ENCODE results near the gene TPPP. TPM values are rescaled to one million over a fixed set of nuclear protein-coding genes. Genes with fewer than 3 reads are reported as not detected.
"Not testable (repeated sequence)": the region's sequence is repeated elsewhere in the genome, so short reads cannot be mapped to it uniquely, and the experiment has no call there.

TPPP gene
- total and polyA plus RNA-seq, 2 donors (not counting 1 experiment from before 2014, with no cell fraction given), result 0.06 TPM; not detected in 1

DNA sequence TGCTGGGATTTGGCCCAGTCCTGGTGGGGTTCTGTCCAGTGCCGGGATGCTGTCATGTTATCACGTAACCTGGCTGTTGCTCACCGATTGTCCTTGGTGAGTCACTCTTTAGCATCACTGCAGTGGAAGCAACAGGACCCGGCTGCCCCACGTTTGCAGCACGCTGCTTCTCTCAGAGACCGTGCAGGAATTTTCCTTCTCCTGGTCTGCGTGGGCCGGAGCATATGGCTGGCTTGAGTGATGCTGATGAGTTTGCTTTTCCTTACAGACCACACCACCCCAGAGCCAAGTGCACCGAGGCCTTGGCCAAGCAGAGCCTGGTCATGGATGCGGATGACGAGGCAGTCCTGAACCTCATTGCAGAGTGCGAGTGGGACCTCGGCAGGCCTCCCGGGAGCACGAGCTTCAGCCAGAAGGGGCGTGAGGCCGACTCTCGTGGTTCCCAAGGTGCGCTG, 59.6 kb downstream of the TPPP start:
- no peak for ATAC-seq (ENCODE audit: low read depth)
- Histone ChIP-seq H3K9ac (ENCODE audit: low read length) (no peak overlapping the region), H3K36me3 (replicated peaks in 1 of 2; ENCODE audit: control extremely low read depth in 1 of 2, control insufficient read depth in 1 of 2, extremely low read depth in 1 of 2, insufficient read depth in 2 of 2, low read length in 1 of 2) (peaks cover 0 to 20% of the 10 kb centered on the region in 2 experiments), H3K79me2 (ENCODE audit: control insufficient read depth, insufficient read depth, low read length) (no peaks in the 10 kb centered on the region), H4K20me1 (ENCODE audit: control insufficient read depth, insufficient read depth, low read length, poor library complexity, severe bottlenecking) (no peaks in the 10 kb centered on the region), H3K27ac (ENCODE audit: low read length in 2 of 2) (no peak overlapping the region), H3K27me3 (replicated peaks in 1 of 4; ENCODE audit: control extremely low read depth in 1 of 4, control insufficient read depth in 3 of 4, insufficient read depth in 4 of 4, low read length in 3 of 4) (no peaks in the 10 kb centered on the region), H3K9me3 (ENCODE audit: control extremely low read depth in 1 of 3, control insufficient read depth in 2 of 3, insufficient read depth in 1 of 3, low read length in 2 of 3) (peaks cover 0 to 11% (median 0%) of the 10 kb centered on the region in 3 donors), H3K4me1 (ENCODE audit: control insufficient read depth in 2 of 2, insufficient read depth in 2 of 2, low read length in 2 of 2) (no peaks in the 10 kb centered on the region), H3K4me3 (ENCODE audit: control extremely low read depth in 1 of 5, extremely low read depth in 1 of 5, insufficient read depth in 1 of 5, low read depth in 2 of 5, low read length in 4 of 5) (no peak overlapping the region), H2AFZ (ENCODE audit: insufficient read depth, low read depth, low read length, poor library complexity, severe bottlenecking) (no peak overlapping the region), H3K4me2 (replicated peaks; ENCODE audit: low read depth, low read length, poor library complexity, severe bottlenecking) (no peak overlapping the region)
- no peak for TF ChIP-seq EZH2 (IDR thresholded peaks at IDR 0.05; ENCODE audit: borderline replicate concordance, insufficient read depth, low read depth, low read length, poor library complexity, severe bottlenecking)
- TF ChIP-seq, protein P1, sequence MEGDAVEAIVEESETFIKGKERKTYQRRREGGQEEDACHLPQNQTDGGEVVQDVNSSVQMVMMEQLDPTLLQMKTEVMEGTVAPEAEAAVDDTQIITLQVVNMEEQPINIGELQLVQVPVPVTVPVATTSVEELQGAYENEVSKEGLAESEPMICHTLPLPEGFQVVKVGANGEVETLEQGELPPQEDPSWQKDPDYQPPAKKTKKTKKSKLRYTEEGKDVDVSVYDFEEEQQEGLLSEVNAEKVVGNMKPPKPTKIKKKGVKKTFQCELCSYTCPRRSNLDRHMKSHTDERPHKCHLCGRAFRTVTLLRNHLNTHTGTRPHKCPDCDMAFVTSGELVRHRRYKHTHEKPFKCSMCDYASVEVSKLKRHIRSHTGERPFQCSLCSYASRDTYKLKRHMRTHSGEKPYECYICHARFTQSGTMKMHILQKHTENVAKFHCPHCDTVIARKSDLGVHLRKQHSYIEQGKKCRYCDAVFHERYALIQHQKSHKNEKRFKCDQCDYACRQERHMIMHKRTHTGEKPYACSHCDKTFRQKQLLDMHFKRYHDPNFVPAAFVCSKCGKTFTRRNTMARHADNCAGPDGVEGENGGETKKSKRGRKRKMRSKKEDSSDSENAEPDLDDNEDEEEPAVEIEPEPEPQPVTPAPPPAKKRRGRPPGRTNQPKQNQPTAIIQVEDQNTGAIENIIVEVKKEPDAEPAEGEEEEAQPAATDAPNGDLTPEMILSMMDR (IDR thresholded peaks at IDR 0.05), result no peak
- Mint-ChIP-seq H3K4me1 (no peaks in the 10 kb centered on the region), H3K4me3 (no peak overlapping the region), H3K9me3 (ENCODE audit: insufficient read depth) (no peaks in the 10 kb centered on the region), H3K27ac (no peak overlapping the region), H3K27me3 (no peaks in the 10 kb centered on the region)
- POLR2A ChIA-PET, result no interaction called here
- no peak for DNase-seq
- CTCF ChIA-PET, result no interaction called here
- intact Hi-C loops (cut with micrococcal nuclease), result no loop called here
- 97% methylated on average over 15 of the region's 20 CpGs for WGBS (ENCODE audit: insufficient coverage)

DNA sequence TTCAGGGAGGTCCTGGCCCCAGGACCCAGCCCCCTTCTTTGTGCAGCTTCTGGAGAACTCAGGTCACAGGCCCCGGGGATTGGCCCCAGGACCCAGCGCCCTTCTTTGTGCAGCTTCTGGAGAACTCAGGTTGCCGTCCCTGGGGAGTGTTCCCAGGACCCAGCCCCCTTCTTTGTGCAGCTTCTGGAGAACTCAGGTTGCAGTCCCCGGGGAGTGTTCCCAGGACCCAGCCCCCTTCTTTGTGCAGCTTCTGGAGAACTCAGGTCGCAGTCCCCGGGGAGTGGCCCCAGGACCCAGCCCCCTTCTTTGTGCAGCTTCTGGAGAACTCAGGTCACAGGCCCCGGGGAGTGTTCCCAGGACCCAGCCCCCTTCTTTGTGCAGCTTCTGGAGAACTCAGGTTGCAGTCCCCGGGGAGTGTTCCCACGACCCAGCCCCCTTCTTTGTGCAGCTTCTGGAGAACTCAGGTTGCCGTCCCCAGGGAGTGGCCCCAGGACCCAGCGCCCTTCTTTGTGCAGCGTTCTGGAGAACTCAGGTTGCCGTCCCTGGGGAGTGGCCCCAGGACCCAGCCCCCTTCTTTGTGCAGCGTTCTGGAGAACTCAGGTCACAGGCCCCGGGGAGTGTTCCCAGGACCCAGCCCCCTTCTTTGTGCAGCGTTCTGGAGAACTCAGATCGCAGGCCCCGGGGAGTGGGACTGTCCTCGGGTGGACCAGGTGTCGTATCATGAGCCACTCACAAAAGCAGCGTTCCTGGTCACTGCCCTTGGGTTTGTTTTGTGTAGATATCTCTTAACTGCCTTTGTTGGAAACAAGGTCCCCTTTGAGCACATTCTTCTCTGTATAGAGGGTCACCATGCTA, 64.6 kb downstream of the TPPP start:
- CTCF ChIA-PET, result interaction anchor here (2.2 kb wide), 1 partner anchor 182 kb away, joined by 8 read pairs; no protein-coding TSS in a partner anchor
- H3K27me3 ChIP-seq (replicated peaks in 1 of 4; ENCODE audit: control extremely low read depth in 1 of 4, control insufficient read depth in 3 of 4, insufficient read depth in 4 of 4, low read length in 3 of 4); H3K4me3 Mint-ChIP-seq; H3K27me3 Mint-ChIP-seq; H3K9me3 ChIP-seq (ENCODE audit: control extremely low read depth in 1 of 3, control insufficient read depth in 2 of 3, insufficient read depth in 1 of 3, low read length in 2 of 3); POLR2A ChIA-PET; H3K9me3 Mint-ChIP-seq (ENCODE audit: insufficient read depth); DNase-seq; H3K4me1 ChIP-seq (ENCODE audit: control insufficient read depth in 2 of 2, insufficient read depth in 2 of 2, low read length in 2 of 2); H3K79me2 ChIP-seq (ENCODE audit: control insufficient read depth, insufficient read depth, low read length); ATAC-seq (ENCODE audit: low read depth); H2AFZ ChIP-seq (ENCODE audit: insufficient read depth, low read depth, low read length, poor library complexity, severe bottlenecking); H3K4me1 Mint-ChIP-seq; H3K9ac ChIP-seq (ENCODE audit: low read length); H3K27ac ChIP-seq (ENCODE audit: low read length in 2 of 2); H3K4me3 ChIP-seq (ENCODE audit: control extremely low read depth in 1 of 5, extremely low read depth in 1 of 5, insufficient read depth in 1 of 5, low read depth in 2 of 5, low read length in 4 of 5); intact Hi-C loops (cut with micrococcal nuclease); H3K4me2 ChIP-seq (replicated peaks; ENCODE audit: low read depth, low read length, poor library complexity, severe bottlenecking); H4K20me1 ChIP-seq (ENCODE audit: control insufficient read depth, insufficient read depth, low read length, poor library complexity, severe bottlenecking); H3K27ac Mint-ChIP-seq: not testable (repeated sequence)
- H3K36me3 ChIP-seq (replicated peaks in 1 of 2; ENCODE audit: control extremely low read depth in 1 of 2, control insufficient read depth in 1 of 2, extremely low read depth in 1 of 2, insufficient read depth in 2 of 2, low read length in 1 of 2), result peaks cover 4 to 11% of the 10 kb centered on the region in 2 experiments
- WGBS (ENCODE audit: insufficient coverage), result 81% methylated on average over 21 of the region's 21 CpGs

Measured in B cell (primary cell).